ENCODE data around the gene MYO1D. TPM values are rescaled to one million over a fixed set of nuclear protein-coding genes. Genes with fewer than 3 reads are reported as not detected.

MYO1D gene
- total RNA-seq, 1 experiment from 2014 or later, result 29.9 TPM

- H3K4me3 Mint-ChIP-seq, result no peak overlapping the region
- DNase-seq (ENCODE audit: low spot score) (peak; percentile 79), ATAC-seq (peak; percentile 87)
- POLR2A ChIA-PET, result interaction anchor here (1.0 kb wide), 1 partner anchor 33 kb away, joined by 3 read pairs; the partner anchor contains the start of gene MYO1D
- CTCF ChIA-PET, result interaction anchor here (0.6 to 1.6 kb wide), 31 partner anchors 9 to 423 kb away, joined by 3 to 53 read pairs (median 5); partner anchors contain the start of genes MYO1D and TMEM98
- TF ChIP-seq HMGXB4 (CRISPR knock-in tag; IDR thresholded peaks at IDR 0.05) (no peak), MXD4 (CRISPR knock-in tag; IDR thresholded peaks at IDR 0.05; ENCODE audit: borderline replicate concordance) (no peak), CTCF (IDR thresholded peaks at IDR 0.05) (peak; percentile 67; the same call in 1 of the 2 replicates)
- H3K9me3 Mint-ChIP-seq, result no peaks in the 10 kb centered on the region; the same call in 1 of the 2 replicates
- no peak overlapping the region for H3K27ac Mint-ChIP-seq
- H3K36me3 Mint-ChIP-seq, result no peaks in the 10 kb centered on the region
- peaks cover 18% of the 10 kb centered on the region for H3K4me1 Mint-ChIP-seq
- H3K27me3 Mint-ChIP-seq (ENCODE audit: low read depth), result no peaks in the 10 kb centered on the region; the same call in 1 of the 2 replicates
Measured at GRCh38 chr17:32909787-32910369, 33.0 kb upstream of the MYO1D start.

DNA sequence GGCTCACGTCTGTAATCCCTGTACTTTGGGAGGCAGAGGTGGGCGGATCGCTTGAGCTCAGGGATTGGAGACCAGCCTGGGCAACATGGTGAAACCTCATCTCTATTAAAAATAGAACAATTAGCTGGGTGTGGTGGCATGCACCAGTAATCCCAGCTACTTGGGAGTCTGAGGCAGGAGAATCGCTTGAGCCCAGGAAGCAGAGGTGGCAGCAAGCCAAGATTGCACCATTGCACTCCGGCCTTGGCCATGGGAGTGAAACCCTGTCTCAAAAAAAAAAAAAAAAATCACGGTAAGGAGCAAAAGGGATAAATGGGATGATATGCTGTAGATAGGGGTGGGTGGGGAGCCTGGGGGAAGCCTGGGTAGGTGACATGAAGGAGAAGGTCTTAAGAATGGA is 30.7 kb upstream of the MYO1D start:
- H3K4me1 Mint-ChIP-seq, result peaks cover 24% of the 10 kb centered on the region
- no peaks in the 10 kb centered on the region for H3K36me3 Mint-ChIP-seq
- 0 out of 2 replicates have a peak, but pooled peaks cover 5% of the 10 kb centered on the region for H3K9me3 Mint-ChIP-seq
- H3K27me3 Mint-ChIP-seq (ENCODE audit: low read depth), result no peaks in the 10 kb centered on the region; the same call in 1 of the 2 replicates
- ChIA-PET POLR2A (no interaction called here), CTCF (interaction anchor here (0.7 to 2.0 kb wide), 3 partner anchors 31 to 1691 kb away, joined by 4 to 8 read pairs (median 4); partner anchors contain the start of gene MYO1D)
- DNase-seq (ENCODE audit: low spot score) (no peak), ATAC-seq (no peak)
- H3K27ac Mint-ChIP-seq, result no peak overlapping the region
- no peak overlapping the region for H3K4me3 Mint-ChIP-seq
- TF ChIP-seq, protein P1, sequence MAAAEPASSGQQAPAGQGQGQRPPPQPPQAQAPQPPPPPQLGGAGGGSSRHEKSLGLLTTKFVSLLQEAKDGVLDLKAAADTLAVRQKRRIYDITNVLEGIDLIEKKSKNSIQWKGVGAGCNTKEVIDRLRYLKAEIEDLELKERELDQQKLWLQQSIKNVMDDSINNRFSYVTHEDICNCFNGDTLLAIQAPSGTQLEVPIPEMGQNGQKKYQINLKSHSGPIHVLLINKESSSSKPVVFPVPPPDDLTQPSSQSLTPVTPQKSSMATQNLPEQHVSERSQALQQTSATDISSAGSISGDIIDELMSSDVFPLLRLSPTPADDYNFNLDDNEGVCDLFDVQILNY (CRISPR knock-in tag; IDR thresholded peaks at IDR 0.05), result no peak

- Mint-ChIP-seq H3K4me3 (no peak overlapping the region), H3K27ac (no peak overlapping the region), H3K36me3 (peaks cover 7% of the 10 kb centered on the region), H3K27me3 (ENCODE audit: low read depth) (peaks cover 3% of the 10 kb centered on the region; the same call in 1 of the 2 replicates), H3K4me1 (peaks cover 15% of the 10 kb centered on the region), H3K9me3 (peaks cover 15% of the 10 kb centered on the region)
- no peak for TF ChIP-seq ETV6 (CRISPR knock-in tag; IDR thresholded peaks at IDR 0.05)
- TF ChIP-seq IRF2 (CRISPR knock-in tag; IDR thresholded peaks at IDR 0.05; ENCODE audit: borderline replicate concordance, low read depth), result no peak
- TF ChIP-seq ZSCAN18 (CRISPR knock-in tag; IDR thresholded peaks at IDR 0.05), result no peak
- TF ChIP-seq NR1H2 (CRISPR knock-in tag; IDR thresholded peaks at IDR 0.05), result no peak
- no peak for TF ChIP-seq MAX (CRISPR knock-in tag; IDR thresholded peaks at IDR 0.05)
- TF ChIP-seq TCF7 (CRISPR knock-in tag; IDR thresholded peaks at IDR 0.05; ENCODE audit: low read depth), result no peak
- no peak for TF ChIP-seq PRRX2 (CRISPR knock-in tag; IDR thresholded peaks at IDR 0.05)
- TF ChIP-seq FOXK1 (CRISPR knock-in tag; IDR thresholded peaks at IDR 0.05), result no peak
- TF ChIP-seq GTF2I (CRISPR knock-in tag; conservative IDR thresholded peaks at IDR 0.05), result no peak
- no peak for TF ChIP-seq CREB1 (CRISPR knock-in tag; IDR thresholded peaks at IDR 0.05)
- no peak for TF ChIP-seq E2F4 (CRISPR knock-in tag; IDR thresholded peaks at IDR 0.05; ENCODE audit: borderline replicate concordance, low read depth)
- no peak for TF ChIP-seq CREM (CRISPR knock-in tag; IDR thresholded peaks at IDR 0.05)
- ChIA-PET CTCF (interaction anchor here (0.7 to 2.7 kb wide), 4 partner anchors 28 to 246 kb away, joined by 3 to 18 read pairs (median 4); partner anchors contain the start of gene MYO1D), POLR2A (no interaction called here)
- no peak for DNase-seq (ENCODE audit: low spot score)
- ATAC-seq, result no peak
Measured at GRCh38 chr17:32904891-32905290, 28.0 kb upstream of the MYO1D start.
